Liver (tissue), 3 donors: Measurements from ENCODE around the gene SLC5A1.

Source experiments
- HNF4G ChIP-seq: IDR thresholded peaks from 2 replicates; pipeline ENCODE4 v1.6.1; 2016; ENCODE audit warnings: antibody characterized with exemption
- RAD21 ChIP-seq, 2 donors: IDR thresholded peaks; 2 replicates each; pipeline ENCODE4 v1.6.1; 2016; ENCODE audit warnings: antibody characterized with exemption in 2 of 2, mild to moderate bottlenecking in 2 of 2
- RXRA ChIP-seq, 2 donors: IDR thresholded peaks; 2 replicates each; pipeline ENCODE4 v1.6.1; 2017 to 2018; ENCODE audit warnings: antibody characterized with exemption in 2 of 2, mild to moderate bottlenecking in 1 of 2
- SP1 ChIP-seq: IDR thresholded peaks from 2 replicates; pipeline ENCODE4 v1.6.1; 2018; ENCODE audit warnings: antibody characterized with exemption, mild to moderate bottlenecking
- TAF1 ChIP-seq: conservative IDR thresholded peaks from 2 replicates; pipeline ENCODE4 v1.6.1; 2016; ENCODE audit warnings: antibody characterized with exemption, mild to moderate bottlenecking
- YY1 ChIP-seq: IDR thresholded peaks from 2 replicates; pipeline ENCODE4 v1.6.1; 2016; ENCODE audit warnings: antibody characterized with exemption, mild to moderate bottlenecking
- TF ChIP-seq, protein P1 (sequence below): fragments of 150-350 bp; IDR thresholded peaks from 2 replicates; pipeline ENCODE4 v1.5.1; 2017; ENCODE audit warnings: improper control_type of control experiment, low read depth, low read length; ENCODE audit not compliant: missing input control
- TF ChIP-seq, protein P2 (sequence below): IDR thresholded peaks from 2 replicates; pipeline ENCODE4 v1.6.1; 2016; ENCODE audit warnings: antibody characterized with exemption, mild to moderate bottlenecking
- TF ChIP-seq, protein P3 (sequence below): IDR thresholded peaks from 2 replicates; pipeline ENCODE4 v1.6.1; 2016; ENCODE audit warnings: antibody characterized with exemption
- TF ChIP-seq, protein P4 (sequence below): IDR thresholded peaks from 2 replicates; pipeline ENCODE4 v1.6.1; 2016; ENCODE audit warnings: antibody characterized with exemption
- donor health status: healthy.
- donor health status: healthy.

DNA sequence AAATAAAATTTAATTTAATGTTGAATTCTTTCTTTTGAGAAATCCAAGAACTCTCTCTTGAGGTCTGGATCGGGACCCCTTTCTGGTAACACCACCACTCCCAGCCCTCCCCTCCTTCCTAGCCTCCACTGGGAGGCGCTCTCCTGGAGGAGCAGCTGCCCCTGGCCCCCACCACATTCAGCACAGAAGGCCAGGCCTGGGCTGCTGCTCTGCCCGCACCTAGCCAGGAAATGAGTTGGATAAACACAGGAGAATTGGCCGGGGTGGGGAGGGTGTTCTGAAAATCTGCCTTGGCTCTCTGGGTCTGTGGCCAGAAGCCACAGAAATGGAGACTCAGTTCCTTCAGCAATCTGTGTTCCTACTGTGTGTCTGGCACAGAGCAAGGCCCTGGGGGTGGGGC is 84.8 kb downstream of the SLC5A1 start:
- TF ChIP-seq, protein P1, sequence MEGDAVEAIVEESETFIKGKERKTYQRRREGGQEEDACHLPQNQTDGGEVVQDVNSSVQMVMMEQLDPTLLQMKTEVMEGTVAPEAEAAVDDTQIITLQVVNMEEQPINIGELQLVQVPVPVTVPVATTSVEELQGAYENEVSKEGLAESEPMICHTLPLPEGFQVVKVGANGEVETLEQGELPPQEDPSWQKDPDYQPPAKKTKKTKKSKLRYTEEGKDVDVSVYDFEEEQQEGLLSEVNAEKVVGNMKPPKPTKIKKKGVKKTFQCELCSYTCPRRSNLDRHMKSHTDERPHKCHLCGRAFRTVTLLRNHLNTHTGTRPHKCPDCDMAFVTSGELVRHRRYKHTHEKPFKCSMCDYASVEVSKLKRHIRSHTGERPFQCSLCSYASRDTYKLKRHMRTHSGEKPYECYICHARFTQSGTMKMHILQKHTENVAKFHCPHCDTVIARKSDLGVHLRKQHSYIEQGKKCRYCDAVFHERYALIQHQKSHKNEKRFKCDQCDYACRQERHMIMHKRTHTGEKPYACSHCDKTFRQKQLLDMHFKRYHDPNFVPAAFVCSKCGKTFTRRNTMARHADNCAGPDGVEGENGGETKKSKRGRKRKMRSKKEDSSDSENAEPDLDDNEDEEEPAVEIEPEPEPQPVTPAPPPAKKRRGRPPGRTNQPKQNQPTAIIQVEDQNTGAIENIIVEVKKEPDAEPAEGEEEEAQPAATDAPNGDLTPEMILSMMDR = no peak
- TF ChIP-seq TAF1 (no peak), YY1 (no peak), RXRA (IDR thresholded peaks at IDR 0.05) (no peak), SP1 (no peak), RAD21 (IDR thresholded peaks at IDR 0.05) (no peak), HNF4G (no peak)
- TF ChIP-seq, protein P2, sequence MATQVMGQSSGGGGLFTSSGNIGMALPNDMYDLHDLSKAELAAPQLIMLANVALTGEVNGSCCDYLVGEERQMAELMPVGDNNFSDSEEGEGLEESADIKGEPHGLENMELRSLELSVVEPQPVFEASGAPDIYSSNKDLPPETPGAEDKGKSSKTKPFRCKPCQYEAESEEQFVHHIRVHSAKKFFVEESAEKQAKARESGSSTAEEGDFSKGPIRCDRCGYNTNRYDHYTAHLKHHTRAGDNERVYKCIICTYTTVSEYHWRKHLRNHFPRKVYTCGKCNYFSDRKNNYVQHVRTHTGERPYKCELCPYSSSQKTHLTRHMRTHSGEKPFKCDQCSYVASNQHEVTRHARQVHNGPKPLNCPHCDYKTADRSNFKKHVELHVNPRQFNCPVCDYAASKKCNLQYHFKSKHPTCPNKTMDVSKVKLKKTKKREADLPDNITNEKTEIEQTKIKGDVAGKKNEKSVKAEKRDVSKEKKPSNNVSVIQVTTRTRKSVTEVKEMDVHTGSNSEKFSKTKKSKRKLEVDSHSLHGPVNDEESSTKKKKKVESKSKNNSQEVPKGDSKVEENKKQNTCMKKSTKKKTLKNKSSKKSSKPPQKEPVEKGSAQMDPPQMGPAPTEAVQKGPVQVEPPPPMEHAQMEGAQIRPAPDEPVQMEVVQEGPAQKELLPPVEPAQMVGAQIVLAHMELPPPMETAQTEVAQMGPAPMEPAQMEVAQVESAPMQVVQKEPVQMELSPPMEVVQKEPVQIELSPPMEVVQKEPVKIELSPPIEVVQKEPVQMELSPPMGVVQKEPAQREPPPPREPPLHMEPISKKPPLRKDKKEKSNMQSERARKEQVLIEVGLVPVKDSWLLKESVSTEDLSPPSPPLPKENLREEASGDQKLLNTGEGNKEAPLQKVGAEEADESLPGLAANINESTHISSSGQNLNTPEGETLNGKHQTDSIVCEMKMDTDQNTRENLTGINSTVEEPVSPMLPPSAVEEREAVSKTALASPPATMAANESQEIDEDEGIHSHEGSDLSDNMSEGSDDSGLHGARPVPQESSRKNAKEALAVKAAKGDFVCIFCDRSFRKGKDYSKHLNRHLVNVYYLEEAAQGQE = no peak
- TF ChIP-seq, protein P3, sequence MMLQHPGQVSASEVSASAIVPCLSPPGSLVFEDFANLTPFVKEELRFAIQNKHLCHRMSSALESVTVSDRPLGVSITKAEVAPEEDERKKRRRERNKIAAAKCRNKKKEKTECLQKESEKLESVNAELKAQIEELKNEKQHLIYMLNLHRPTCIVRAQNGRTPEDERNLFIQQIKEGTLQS = no peak
- TF ChIP-seq, protein P4, sequence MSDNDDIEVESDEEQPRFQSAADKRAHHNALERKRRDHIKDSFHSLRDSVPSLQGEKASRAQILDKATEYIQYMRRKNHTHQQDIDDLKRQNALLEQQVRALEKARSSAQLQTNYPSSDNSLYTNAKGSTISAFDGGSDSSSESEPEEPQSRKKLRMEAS = no peak
